ENCODE data around the gene KIZ. TPM values are rescaled to one million over a fixed set of nuclear protein-coding genes. Genes with fewer than 3 reads are reported as not detected.

The KIZ gene
- total RNA-seq, 1 donor from 2014 or later = 11.4 TPM

GRCh38 chr20:21155268-21155667 lies 29.4 kb downstream of the KIZ start:
- no peak for DNase-seq (ENCODE audit: low read depth)
- Histone ChIP-seq H3K36me3 (ENCODE audit: control insufficient read depth, insufficient read depth, low read length) (no peaks in the 10 kb centered on the region), H3K27me3 (ENCODE audit: control insufficient read depth, insufficient read depth, low read length) (no peaks in the 10 kb centered on the region), H3K4me3 (ENCODE audit: low read depth, low read length) (no peak overlapping the region)
- no peak for TF ChIP-seq CTCF (IDR thresholded peaks at IDR 0.05; ENCODE audit: insufficient read depth, low read length, poor library complexity, severe bottlenecking)

- H3K36me3 ChIP-seq (ENCODE audit: control insufficient read depth, insufficient read depth, low read length) = no peaks in the 10 kb centered on the region
- peak; percentile 2 for DNase-seq (ENCODE audit: low read depth)
- no peaks in the 10 kb centered on the region for H3K27me3 ChIP-seq (ENCODE audit: control insufficient read depth, insufficient read depth, low read length)
- no peak for TF ChIP-seq CTCF (IDR thresholded peaks at IDR 0.05; ENCODE audit: insufficient read depth, low read length, poor library complexity, severe bottlenecking)
- no peak overlapping the region for H3K4me3 ChIP-seq (ENCODE audit: low read depth, low read length)
Measured at GRCh38 chr20:21156266-21156665, 30.4 kb downstream of the KIZ start.

- Histone ChIP-seq H3K4me3 (ENCODE audit: low read depth, low read length) (no peak overlapping the region), H3K27me3 (ENCODE audit: control insufficient read depth, insufficient read depth, low read length) (no peaks in the 10 kb centered on the region), H3K36me3 (ENCODE audit: control insufficient read depth, insufficient read depth, low read length) (no peaks in the 10 kb centered on the region)
- TF ChIP-seq CTCF (IDR thresholded peaks at IDR 0.05; ENCODE audit: insufficient read depth, low read length, poor library complexity, severe bottlenecking) = no peak
- no peak for DNase-seq (ENCODE audit: low read depth)
Measured at GRCh38 chr20:21157006-21157405, 31.1 kb downstream of the KIZ start.

GRCh38 chr20:21159658-21160380 lies 33.9 kb downstream of the KIZ start:
- DNase-seq (ENCODE audit: low read depth) = no peak
- H3K36me3 ChIP-seq (ENCODE audit: control insufficient read depth, insufficient read depth, low read length) = no peaks in the 10 kb centered on the region
- no peak for TF ChIP-seq CTCF (IDR thresholded peaks at IDR 0.05; ENCODE audit: insufficient read depth, low read length, poor library complexity, severe bottlenecking)
- no peak overlapping the region for H3K4me3 ChIP-seq (ENCODE audit: low read depth, low read length)
- no peaks in the 10 kb centered on the region for H3K27me3 ChIP-seq (ENCODE audit: control insufficient read depth, insufficient read depth, low read length)

- Histone ChIP-seq H3K27me3 (ENCODE audit: control insufficient read depth, insufficient read depth, low read length) (no peaks in the 10 kb centered on the region), H3K4me3 (ENCODE audit: low read depth, low read length) (no peak overlapping the region), H3K36me3 (ENCODE audit: control insufficient read depth, insufficient read depth, low read length) (no peaks in the 10 kb centered on the region)
- DNase-seq (ENCODE audit: low read depth) = no peak
- no peak for TF ChIP-seq CTCF (IDR thresholded peaks at IDR 0.05; ENCODE audit: insufficient read depth, low read length, poor library complexity, severe bottlenecking)
Measured at GRCh38 chr20:21161926-21162325, 36.0 kb downstream of the KIZ start.

GRCh38 chr20:21162631-21163030 lies 36.7 kb downstream of the KIZ start:
- no peak for TF ChIP-seq CTCF (IDR thresholded peaks at IDR 0.05; ENCODE audit: insufficient read depth, low read length, poor library complexity, severe bottlenecking)
- no peak overlapping the region for H3K4me3 ChIP-seq (ENCODE audit: low read depth, low read length)

More at GRCh38 chr20:21162631-21163030, 36.7 kb downstream of the KIZ start:
- Histone ChIP-seq H3K27me3 (ENCODE audit: control insufficient read depth, insufficient read depth, low read length) (no peaks in the 10 kb centered on the region), H3K36me3 (ENCODE audit: control insufficient read depth, insufficient read depth, low read length) (no peaks in the 10 kb centered on the region)
- no peak for DNase-seq (ENCODE audit: low read depth)

Measured in kidney epithelial cell (primary cell).